ENCODE measurements around the gene ZCRB1.
"Not testable (repeated sequence)": the region's sequence is repeated elsewhere in the genome, so short reads cannot be mapped to it uniquely, and the experiment has no call there.

The ZCRB1 gene

GRCh38 chr12:42325653-42326474 lies at the start of gene ZCRB1, which contains the start of gene PPHLN1:
ZCRB1 (minus strand) TSS chr12:42326094; CDS start chr12:42324102, 1,992 bp downstream.
PPHLN1 (plus strand) TSS chr12:42326167; CDS start chr12:42335903, 9,736 bp downstream.
- in situ Hi-C loops (cut with HindIII; ENCODE audit: low sequenced_read_pairs): no loop called here

- in situ Hi-C loops (cut with HindIII; ENCODE audit: low sequenced_read_pairs): no loop called here
Measured at GRCh38 chr12:42373669-42374068, 47.8 kb upstream of the ZCRB1 start.

- in situ Hi-C loops (cut with HindIII; ENCODE audit: low sequenced_read_pairs): no loop called here
Measured at GRCh38 chr12:42372154-42372791, 46.4 kb upstream of the ZCRB1 start.

GRCh38 chr12:42370013-42370412 lies 44.1 kb upstream of the ZCRB1 start:
- in situ Hi-C loops (cut with HindIII; ENCODE audit: low sequenced_read_pairs): no loop called here

GRCh38 chr12:42365486-42365885 lies 39.6 kb upstream of the ZCRB1 start:
- in situ Hi-C loops (cut with HindIII; ENCODE audit: low sequenced_read_pairs): no loop called here

- in situ Hi-C loops (cut with HindIII; ENCODE audit: low sequenced_read_pairs): no loop called here
Measured at GRCh38 chr12:42364692-42365091, 38.8 kb upstream of the ZCRB1 start.

- in situ Hi-C loops (cut with HindIII; ENCODE audit: low sequenced_read_pairs): no loop called here
Measured at GRCh38 chr12:42362647-42363260, 36.9 kb upstream of the ZCRB1 start.

GRCh38 chr12:42361909-42362646 lies 36.2 kb upstream of the ZCRB1 start:
- in situ Hi-C loops (cut with HindIII; ENCODE audit: low sequenced_read_pairs): no loop called here

- in situ Hi-C loops (cut with HindIII; ENCODE audit: low sequenced_read_pairs): no loop called here
Measured at GRCh38 chr12:42360747-42361403, 35.0 kb upstream of the ZCRB1 start.

GRCh38 chr12:42356344-42356743 lies 30.4 kb upstream of the ZCRB1 start:
- in situ Hi-C loops (cut with HindIII; ENCODE audit: low sequenced_read_pairs): no loop called here

GRCh38 chr12:42350021-42350407 lies 24.1 kb upstream of the ZCRB1 start:
- in situ Hi-C loops (cut with HindIII; ENCODE audit: low sequenced_read_pairs): not testable (repeated sequence)

- in situ Hi-C loops (cut with HindIII; ENCODE audit: low sequenced_read_pairs): not testable (repeated sequence)
Measured at GRCh38 chr12:42349119-42350020, 23.5 kb upstream of the ZCRB1 start.

- in situ Hi-C loops (cut with HindIII; ENCODE audit: low sequenced_read_pairs): no loop called here
Measured at GRCh38 chr12:42346403-42347002, 20.6 kb upstream of the ZCRB1 start.

- in situ Hi-C loops (cut with HindIII; ENCODE audit: low sequenced_read_pairs): no loop called here
Measured at GRCh38 chr12:42343721-42344120, 17.8 kb upstream of the ZCRB1 start.

GRCh38 chr12:42342028-42342427 lies 16.1 kb upstream of the ZCRB1 start:
- in situ Hi-C loops (cut with HindIII; ENCODE audit: low sequenced_read_pairs): no loop called here

GRCh38 chr12:42338280-42338679 lies 12.4 kb upstream of the ZCRB1 start:
- in situ Hi-C loops (cut with HindIII; ENCODE audit: low sequenced_read_pairs): no loop called here

GRCh38 chr12:42336286-42336685 lies 10.4 kb upstream of the ZCRB1 start:
- in situ Hi-C loops (cut with HindIII; ENCODE audit: low sequenced_read_pairs): no loop called here

GRCh38 chr12:42332301-42333285 lies 6.7 kb upstream of the ZCRB1 start:
- in situ Hi-C loops (cut with HindIII; ENCODE audit: low sequenced_read_pairs): loop anchor here (5.0 kb wide), 1 partner anchor 210 kb away; no protein-coding TSS in a partner anchor

All from endothelial cell of hepatic sinusoid (primary cell).